Spleen (tissue), 11 donors: Measurements from ENCODE around the gene VN1R4. TPM values are rescaled to one million over a fixed set of nuclear protein-coding genes. Genes with fewer than 3 reads are reported as not detected.
"Not testable (repeated sequence)": the region's sequence is repeated elsewhere in the genome, so short reads cannot be mapped to it uniquely, and the experiment has no call there.

Source experiments
- DNase-seq: peaks from one replicate; pipeline ENCODE4 v3.0.0-alpha.2; 2020
- H3K27ac ChIP-seq, 8 donors: fragments of 200-600 bp; sonication (generic) in 7 of 8; 1 replicate in 4 of 8; 2 replicates in 4 of 8; pipeline versions ENCODE4 v1.5.0 to v1.8.0; 2016 to 2021; ENCODE audit warnings: inconsistent platforms in 4 of 8, mild to moderate bottlenecking in 4 of 8, moderate library complexity in 1 of 8
- H3K27me3 ChIP-seq, 7 donors: fragments of 200-600 bp; sonication (generic) in 6 of 7; replicated peaks in 1 of 7; 1 replicate in 4 of 7; 2 replicates in 3 of 7; pipeline versions ENCODE4 v1.5.0 to v1.8.0; 2016 to 2021; ENCODE audit warnings: inconsistent platforms in 3 of 7, mild to moderate bottlenecking in 1 of 7
- H3K36me3 ChIP-seq, 6 donors: fragments of 200-600 bp; sonication (generic) in 5 of 6; 1 replicate in 4 of 6; 2 replicates in 2 of 6; pipeline versions ENCODE4 v1.5.0 to v1.8.0; 2016 to 2021; ENCODE audit warnings: inconsistent platforms in 2 of 6
- H3K4me1 ChIP-seq, 6 donors: fragments of 200-600 bp; sonication (generic) in 5 of 6; 1 replicate in 3 of 6; 2 replicates in 3 of 6; pipeline versions ENCODE4 v1.5.0 to v1.8.0; 2016 to 2021; ENCODE audit warnings: inconsistent platforms in 3 of 6
- H3K4me3 ChIP-seq, 8 donors: fragments of 200-600 bp; sonication (generic) in 7 of 8; 1 replicate in 4 of 8; 2 replicates in 4 of 8; pipeline versions ENCODE4 v1.5.0 to v1.8.0; 2016 to 2021; ENCODE audit warnings: inconsistent platforms in 4 of 8, mild to moderate bottlenecking in 4 of 8, moderate library complexity in 2 of 8
- H3K9me3 ChIP-seq, 8 donors: fragments of 200-600 bp; sonication (generic) in 7 of 8; 1 replicate in 4 of 8; 2 replicates in 4 of 8; pipeline versions ENCODE4 v1.5.0 to v1.8.0; 2016 to 2021; ENCODE audit warnings: inconsistent platforms in 4 of 8
- POLR2A ChIP-seq, 3 donors: fragments of 450-650 bp; IDR thresholded peaks; one replicate each; pipeline ENCODE4 v1.5.1; 2017; ENCODE audit warnings: antibody characterized with exemption in 3 of 3, mild to moderate bottlenecking in 1 of 3
- POLR2AphosphoS5 ChIP-seq, 3 donors: sonication (generic); formaldehyde crosslinking; IDR thresholded peaks; one replicate each; pipeline ENCODE4 v1.5.1; 2017; ENCODE audit warnings: antibody characterized with exemption in 3 of 3
- WGBS, 5 donors: extraction: QIAGEN DNeasy Blood & Tissue Kit in 3 of 5; methylation state at CpG; one replicate each; pipeline versions ENCODE4 v1.1.5 to v1.1.7; 2013 to 2018; 5-methylcytosine and 5-hydroxymethylcytosine counted together
- intact Hi-C: fragments of 100-400 bp; cut with DNase I; formaldehyde crosslinking; loops from one replicate; pipeline ENCODE4 v1.15.0; 2023; ENCODE audit warnings: low total_unique reads
- polyA plus RNA-seq, 3 donors: library from polyadenylated mRNA; stranded (reverse); fragments of 200-250 nt; gene quantifications; one replicate each; pipeline ENCODE4 v1.2.1, GENCODE V29; 2013
- total RNA-seq, 7 donors: library from RNA; depleted of rRNA in 3 of 7; stranded (reverse); fragments of >200 nt in 3 of 7; fragmentation: NEBNext Ultra II Directional in 4 of 7; extraction: Animal tissue kit (Norgen Biotek cat#: 25700) in 4 of 7; gene quantifications; one replicate each; pipeline versions ENCODE4 v1.1.0 to v1.2.1, GENCODE V29; 2016 to 2021
- TF ChIP-seq, protein P1 (sequence below), 11 experiments: fragments of 200-600 bp in 7 of 11; fragments of 450-650 bp in 4 of 11; sonication (generic) in 4 of 11; IDR thresholded peaks in 8 of 11; conservative IDR thresholded peaks in 3 of 11; 1 replicate in 7 of 11; 2 replicates in 4 of 11; pipeline versions ENCODE4 v1.4.0 to v1.8.0; 2016 to 2021; ENCODE audit warnings: antibody characterized with exemption in 11 of 11, inconsistent platforms in 4 of 11, mild to moderate bottlenecking in 1 of 11
- donor health status: healthy with polysubstance abuse.
- donor health status: DM: no; HTN: no; CAD: no; lungs with moderate emphysema.
- donor health status: DM: no; HTN: no; CAD: no.
- donor health status: Bipolar disorder and iron deficiency.
- donor health status: healthy.
- donor health status: DM: no; HTN: no; CAD: no.
- donor health status: DM: yes; HTN: yes; CAD: no.

VN1R4 gene
- total and polyA plus RNA-seq, 10 donors = not detected

DNA sequence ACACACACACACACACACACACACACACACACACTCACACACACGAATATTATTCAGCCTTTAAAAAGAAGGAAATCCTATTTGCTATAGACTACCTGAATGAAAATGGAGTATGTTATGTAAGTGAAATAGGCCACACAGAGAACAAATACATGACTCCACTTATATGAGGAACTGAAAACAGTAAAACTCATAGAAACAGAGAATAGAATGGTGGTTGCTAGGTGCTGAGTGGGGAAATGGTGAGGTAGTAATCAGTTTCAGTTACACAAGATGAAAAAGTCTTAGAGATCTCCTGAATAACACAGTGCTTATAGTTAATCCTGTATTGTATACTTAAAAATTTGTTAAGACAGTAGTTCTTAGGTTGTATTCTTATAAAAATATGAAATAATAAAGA, 21.0 kb downstream of the VN1R4 start:
- no peak overlapping the region for H3K27ac ChIP-seq
- no peaks in the 10 kb centered on the region for H3K27me3 ChIP-seq
- H3K36me3 ChIP-seq = peaks cover 23 to 91% (median 69%) of the 10 kb centered on the region in 6 donors
- TF ChIP-seq, protein P1, sequence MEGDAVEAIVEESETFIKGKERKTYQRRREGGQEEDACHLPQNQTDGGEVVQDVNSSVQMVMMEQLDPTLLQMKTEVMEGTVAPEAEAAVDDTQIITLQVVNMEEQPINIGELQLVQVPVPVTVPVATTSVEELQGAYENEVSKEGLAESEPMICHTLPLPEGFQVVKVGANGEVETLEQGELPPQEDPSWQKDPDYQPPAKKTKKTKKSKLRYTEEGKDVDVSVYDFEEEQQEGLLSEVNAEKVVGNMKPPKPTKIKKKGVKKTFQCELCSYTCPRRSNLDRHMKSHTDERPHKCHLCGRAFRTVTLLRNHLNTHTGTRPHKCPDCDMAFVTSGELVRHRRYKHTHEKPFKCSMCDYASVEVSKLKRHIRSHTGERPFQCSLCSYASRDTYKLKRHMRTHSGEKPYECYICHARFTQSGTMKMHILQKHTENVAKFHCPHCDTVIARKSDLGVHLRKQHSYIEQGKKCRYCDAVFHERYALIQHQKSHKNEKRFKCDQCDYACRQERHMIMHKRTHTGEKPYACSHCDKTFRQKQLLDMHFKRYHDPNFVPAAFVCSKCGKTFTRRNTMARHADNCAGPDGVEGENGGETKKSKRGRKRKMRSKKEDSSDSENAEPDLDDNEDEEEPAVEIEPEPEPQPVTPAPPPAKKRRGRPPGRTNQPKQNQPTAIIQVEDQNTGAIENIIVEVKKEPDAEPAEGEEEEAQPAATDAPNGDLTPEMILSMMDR (IDR thresholded peaks at IDR 0.05 in 8 of 11, conservative IDR thresholded peaks at IDR 0.05 in 3 of 11) = no peak
- no peak for TF ChIP-seq POLR2AphosphoS5 (IDR thresholded peaks at IDR 0.05)
- no peak for TF ChIP-seq POLR2A (IDR thresholded peaks at IDR 0.05)
- intact Hi-C loops = loop anchor here (5.0 kb wide), 1 partner anchor 39 kb away; no protein-coding TSS in a partner anchor
- 79 to 89% (median 86%) methylated on average over 1 of the region's 1 CpG for WGBS, 5 donors
- no peaks in the 10 kb centered on the region for H3K4me1 ChIP-seq
- H3K9me3 ChIP-seq = peaks cover 29 to 100% (median 98%) of the 10 kb centered on the region in 8 donors
- DNase-seq = no peak
- no peak overlapping the region for H3K4me3 ChIP-seq

- Histone ChIP-seq H3K4me1 (no peaks in the 10 kb centered on the region), H3K27me3 (no peaks in the 10 kb centered on the region), H3K27ac (no peak overlapping the region), H3K4me3 (no peak overlapping the region), H3K9me3 (peaks cover 58 to 100% (median 100%) of the 10 kb centered on the region in 8 donors), H3K36me3 (peaks cover 14 to 54% (median 49%) of the 10 kb centered on the region in 6 donors)
- DNase-seq = no peak
- intact Hi-C loops = no loop called here
- WGBS, 5 donors = 87 to 99% (median 90%) methylated on average over 4 of the region's 4 CpGs
- TF ChIP-seq POLR2AphosphoS5 (IDR thresholded peaks at IDR 0.05) = no peak
- no peak for TF ChIP-seq POLR2A (IDR thresholded peaks at IDR 0.05)
- TF ChIP-seq, protein P1 (IDR thresholded peaks at IDR 0.05 in 8 of 11, conservative IDR thresholded peaks at IDR 0.05 in 3 of 11) = no peak
Measured at GRCh38 chr19:53237114-53237777, 30.3 kb downstream of the VN1R4 start.

DNA sequence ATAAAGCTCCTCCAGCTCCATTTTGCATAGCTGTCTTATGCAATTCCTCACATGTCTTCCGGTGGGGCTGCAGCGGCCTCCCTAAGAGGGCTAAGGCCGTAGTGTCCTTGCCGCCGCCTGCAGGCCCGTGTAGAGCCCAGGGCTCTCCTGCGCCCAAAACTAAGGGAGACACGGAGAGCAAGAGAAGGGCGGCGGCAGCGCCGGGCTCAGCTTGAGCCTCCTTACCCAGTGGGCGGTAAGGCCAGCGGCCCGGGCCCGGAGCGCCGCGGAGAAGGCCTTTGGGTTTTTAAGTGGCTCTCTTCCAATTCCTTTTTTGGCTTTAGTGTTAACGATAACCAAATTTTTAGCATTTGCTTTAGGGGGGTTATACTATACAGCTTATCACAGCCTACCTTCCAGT, 42.9 kb downstream of the VN1R4 start:
- intact Hi-C loops = no loop called here
- no peak overlapping the region for H3K4me3 ChIP-seq
- TF ChIP-seq, protein P1 (IDR thresholded peaks at IDR 0.05 in 8 of 11, conservative IDR thresholded peaks at IDR 0.05 in 3 of 11) = no peak
- no peaks in the 10 kb centered on the region for H3K36me3 ChIP-seq
- H3K9me3 ChIP-seq = peaks cover 22 to 96% (median 95%) of the 10 kb centered on the region in 8 donors
- WGBS, 5 donors = 92 to 98% (median 94%) methylated on average over 13 to 20 of the region's 20 CpGs
- H3K4me1 ChIP-seq = no peaks in the 10 kb centered on the region
- no peak overlapping the region for H3K27ac ChIP-seq
- no peak for DNase-seq
- no peaks in the 10 kb centered on the region for H3K27me3 ChIP-seq

GRCh38 chr19:53222716-53223115, 44.8 kb downstream of the VN1R4 start:
- H3K4me1 ChIP-seq, H3K27ac ChIP-seq, H3K4me3 ChIP-seq, H3K27me3 ChIP-seq, H3K36me3 ChIP-seq, DNase-seq, intact Hi-C loops: not testable (repeated sequence)
- peaks cover 30 to 96% (median 95%) of the 10 kb centered on the region in 8 donors for H3K9me3 ChIP-seq
- WGBS, 5 donors = 95 to 97% (median 97%) methylated on average over 20 to 28 of the region's 28 CpGs; no CpG with 5 or more reads in 2 of the 5 donors

Other genes starting within 250 kb of the VN1R4 start
- not detected for gene ERVV-2, start 223.0 kb downstream of the VN1R4 start, total RNA-seq
- gene ERVV-2, start 223.0 kb downstream of the VN1R4 start, polyA plus RNA-seq = not detected
- 100 to 1,000 TPM in 3 of 7 donors, 10 to 100 TPM in 4; 80.3 to 154 (median 98.6) TPM for gene ZNF160, start 164.3 kb downstream of the VN1R4 start, total RNA-seq
- gene ZNF160, start 164.3 kb downstream of the VN1R4 start, polyA plus RNA-seq = 10 to 100 TPM; 14.4 to 30.1 (median 17.3) TPM
- 10 to 100 TPM in 5 of 7 donors, 1 to 10 TPM in 2; 7.3 to 17.0 (median 12.8) TPM for gene ZNF415, start 134.8 kb downstream of the VN1R4 start, total RNA-seq
- 1 to 10 TPM; 2.8 to 5.6 (median 4.8) TPM for gene ZNF415, start 134.8 kb downstream of the VN1R4 start, polyA plus RNA-seq
- 10 to 100 TPM; 20.2 to 41.5 (median 31.2) TPM for gene ZNF347, start 108.7 kb downstream of the VN1R4 start, total RNA-seq
- 1 to 10 TPM; 2.9 to 5.9 (median 3.8) TPM for gene ZNF347, start 108.7 kb downstream of the VN1R4 start, polyA plus RNA-seq
- 1 to 10 TPM; 2.8 to 7.3 (median 4.9) TPM for gene ZNF665, start 74.4 kb downstream of the VN1R4 start, total RNA-seq
- 1 to 10 TPM; 1.9 to 4.4 (median 2.9) TPM for gene ZNF665, start 74.4 kb downstream of the VN1R4 start, polyA plus RNA-seq
- gene ZNF677, start 12.8 kb downstream of the VN1R4 start, total RNA-seq = 10 to 100 TPM; 14.6 to 30.2 (median 20.3) TPM
- gene ZNF677, start 12.8 kb downstream of the VN1R4 start, polyA plus RNA-seq = 1 to 10 TPM; 8.3 to 8.8 (median 8.3) TPM
- not detected for gene VN1R2, start 9.4 kb downstream of the VN1R4 start, total RNA-seq
- not detected for gene VN1R2, start 9.4 kb downstream of the VN1R4 start, polyA plus RNA-seq
- gene ZNF845, start 66.0 kb upstream of the VN1R4 start, total RNA-seq = 10 to 100 TPM in 2 of 7 donors, 1 to 10 TPM in 5; 7.1 to 10.5 (median 8.6) TPM
- gene ZNF845, start 66.0 kb upstream of the VN1R4 start, polyA plus RNA-seq = 1 to 10 TPM; 2.0 to 3.0 (median 2.3) TPM
- gene ZNF525, start 98.0 kb upstream of the VN1R4 start, total RNA-seq = 10 to 100 TPM in 5 of 7 donors, 1 to 10 TPM in 2; 7.9 to 20.6 (median 15.3) TPM
- 1 to 10 TPM; 6.1 to 7.5 (median 7.4) TPM for gene ZNF525, start 98.0 kb upstream of the VN1R4 start, polyA plus RNA-seq
- 10 to 100 TPM in 6 of 7 donors, 1 to 10 TPM in 1; 9.3 to 15.9 (median 12.1) TPM for gene ZNF765, start 127.4 kb upstream of the VN1R4 start, total RNA-seq
- 1 to 10 TPM; 2.2 to 4.6 (median 2.6) TPM for gene ZNF765, start 127.4 kb upstream of the VN1R4 start, polyA plus RNA-seq
- 10 to 100 TPM in 6 of 7 donors, 1 to 10 TPM in 1; 8.3 to 14.2 (median 11.1) TPM for gene ZNF761, start 164.3 kb upstream of the VN1R4 start, total RNA-seq
- 1 to 10 TPM; 5.9 to 7.6 (median 6.1) TPM for gene ZNF761, start 164.3 kb upstream of the VN1R4 start, polyA plus RNA-seq
- gene ZNF813, start 200.0 kb upstream of the VN1R4 start, total RNA-seq = 1 to 10 TPM; 3.2 to 7.5 (median 4.8) TPM
- gene ZNF813, start 200.0 kb upstream of the VN1R4 start, polyA plus RNA-seq = 1 to 10 TPM; 1.1 to 1.9 (median 1.2) TPM